ENCODE results near the gene SLC4A1AP. TPM values are rescaled to one million over a fixed set of nuclear protein-coding genes. Genes with fewer than 3 reads are reported as not detected.

Gene SLC4A1AP
- total RNA-seq, 1 donor from 2014 or later, result 18.7 TPM

- Histone ChIP-seq H3K36me3 (no peaks in the 10 kb centered on the region), H3K4me1 (peaks cover 22% of the 10 kb centered on the region), H3K27ac (no peak overlapping the region), H3K27me3 (no peaks in the 10 kb centered on the region), H3K4me3 (no peak overlapping the region), H3K9me3 (no peaks in the 10 kb centered on the region)
- ATAC-seq (peak; percentile 68), DNase-seq (no peak)
- intact Hi-C loops (cut with DNase I), result no loop called here
- no peak for TF ChIP-seq CTCF (IDR thresholded peaks at IDR 0.05)
Observed at GRCh38 chr2:27721335-27721734, 57.6 kb downstream of the SLC4A1AP start.

DNA sequence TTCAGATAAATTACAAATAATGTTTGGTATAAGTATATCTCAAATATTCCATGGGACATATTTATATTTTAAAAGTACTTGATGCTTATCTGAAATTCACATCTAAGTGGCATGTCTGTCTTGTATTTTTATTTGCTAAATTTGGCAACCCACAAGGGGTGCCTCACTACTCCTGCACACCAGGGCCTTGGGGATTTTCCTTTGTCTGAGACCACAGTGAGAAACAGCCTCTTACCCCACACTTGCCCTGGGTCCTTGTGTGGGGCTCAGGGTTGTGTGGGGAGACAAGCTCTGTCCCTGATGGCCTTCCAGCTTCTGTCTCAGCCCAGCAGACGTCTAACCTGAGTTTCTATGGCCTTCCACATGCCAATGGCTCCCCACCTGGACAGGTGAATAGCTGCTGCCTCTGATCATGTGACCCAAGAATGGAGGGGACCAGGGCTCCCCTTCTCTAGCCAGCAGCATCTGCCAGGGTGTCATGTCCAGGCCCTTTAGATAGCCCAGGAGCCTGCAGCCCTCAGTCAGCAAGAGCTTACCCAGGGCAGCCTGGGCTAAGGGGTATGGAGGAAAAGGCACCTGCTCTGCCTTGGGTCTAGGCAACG, 58.3 kb downstream of the SLC4A1AP start:
- no peak overlapping the region for H3K27ac ChIP-seq
- no peaks in the 10 kb centered on the region for H3K36me3 ChIP-seq
- peaks cover 22% of the 10 kb centered on the region for H3K4me1 ChIP-seq
- H3K4me3 ChIP-seq, result no peak overlapping the region
- no peaks in the 10 kb centered on the region for H3K9me3 ChIP-seq
- no peak for DNase-seq
- intact Hi-C loops (cut with DNase I), result no loop called here
- peak; percentile 20 for ATAC-seq
- no peak for TF ChIP-seq CTCF (IDR thresholded peaks at IDR 0.05)
- H3K27me3 ChIP-seq, result no peaks in the 10 kb centered on the region

GRCh38 chr2:27723372-27724144, 59.9 kb downstream of the SLC4A1AP start:
- H3K4me3 ChIP-seq, result no peak overlapping the region
- peak; percentile 85 for TF ChIP-seq CTCF (IDR thresholded peaks at IDR 0.05)
- no peaks in the 10 kb centered on the region for H3K9me3 ChIP-seq
- no peaks in the 10 kb centered on the region for H3K36me3 ChIP-seq
- DNase-seq, result peak; percentile 71
- ATAC-seq, result peak; percentile 83
- intact Hi-C loops (cut with DNase I), result no loop called here
- H3K27me3 ChIP-seq, result no peaks in the 10 kb centered on the region
- peaks cover 22% of the 10 kb centered on the region for H3K4me1 ChIP-seq
- peak overlapping the region; percentile 65 for H3K27ac ChIP-seq

DNA sequence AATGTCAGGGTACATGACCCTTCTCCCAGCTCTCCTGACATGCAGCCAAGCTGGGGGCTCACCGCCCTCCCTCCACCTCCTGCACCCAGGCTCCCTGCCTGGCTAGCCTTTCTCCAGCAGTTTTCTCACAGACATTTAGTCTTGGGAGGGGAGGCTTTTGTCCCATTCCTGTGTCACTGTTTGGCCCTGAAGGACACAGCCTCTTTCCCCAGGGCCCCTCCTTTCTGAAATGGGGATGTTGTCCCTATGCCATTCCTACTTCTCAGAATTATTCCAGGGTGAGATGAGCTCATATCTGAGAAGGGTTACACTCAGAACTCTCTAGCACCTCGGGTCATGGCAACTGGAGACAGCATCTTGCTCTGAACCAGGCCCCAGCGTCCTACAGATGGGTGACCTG, 60.5 kb downstream of the SLC4A1AP start:
- Histone ChIP-seq H3K4me3 (no peak overlapping the region), H3K4me1 (peaks cover 24% of the 10 kb centered on the region), H3K27me3 (no peaks in the 10 kb centered on the region), H3K9me3 (no peaks in the 10 kb centered on the region), H3K36me3 (no peaks in the 10 kb centered on the region), H3K27ac (peak overlapping the region; percentile 65)
- ATAC-seq (no peak), DNase-seq (no peak)
- intact Hi-C loops (cut with DNase I), result no loop called here
- TF ChIP-seq CTCF (IDR thresholded peaks at IDR 0.05), result no peak

DNA sequence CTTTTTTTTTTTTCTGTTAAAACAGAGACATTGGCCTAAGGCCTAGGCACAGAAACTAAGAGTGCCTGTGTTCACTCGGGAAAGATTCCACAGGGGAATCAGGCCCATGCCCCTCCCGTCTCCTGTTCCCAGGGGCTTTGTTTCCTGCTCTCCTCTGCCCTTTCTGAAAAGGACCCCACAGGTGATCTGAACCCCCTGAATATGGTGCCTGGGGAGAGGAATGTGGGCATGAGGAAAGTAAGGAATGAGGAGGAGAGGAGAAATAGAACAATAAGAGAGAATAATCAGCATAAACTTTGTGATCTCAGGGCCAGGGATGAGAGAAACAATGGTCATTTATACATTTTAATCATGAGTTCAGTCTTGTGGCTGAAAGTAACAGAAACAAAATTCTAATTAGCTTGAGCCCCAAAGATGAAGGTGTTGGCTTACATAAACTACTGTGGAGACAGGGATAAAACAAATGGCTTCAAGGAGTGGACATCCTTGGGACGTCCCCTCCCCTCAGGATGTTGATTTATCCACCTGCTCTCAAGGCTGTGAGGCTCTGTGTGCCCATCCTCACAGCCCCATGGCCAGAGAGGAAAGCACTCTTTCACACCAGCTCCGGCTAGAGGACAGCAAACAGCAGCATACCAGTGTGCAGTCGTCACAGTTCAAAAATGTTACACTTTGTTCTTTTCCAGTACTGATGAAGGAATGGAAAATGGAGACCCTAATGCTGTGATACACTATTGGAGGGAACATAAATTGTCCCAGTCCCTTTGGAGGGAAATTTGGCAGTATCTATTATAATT, 61.4 kb downstream of the SLC4A1AP start:
- intact Hi-C loops (cut with DNase I), result no loop called here
- H3K4me1 ChIP-seq, result peaks cover 32% of the 10 kb centered on the region
- H3K36me3 ChIP-seq, result no peaks in the 10 kb centered on the region
- no peaks in the 10 kb centered on the region for H3K9me3 ChIP-seq
- H3K27ac ChIP-seq, result peak overlapping the region; percentile 65
- ATAC-seq (peak; percentile 19), DNase-seq (no peak)
- no peak for TF ChIP-seq CTCF (IDR thresholded peaks at IDR 0.05)
- H3K4me3 ChIP-seq, result no peak overlapping the region
- no peaks in the 10 kb centered on the region for H3K27me3 ChIP-seq

Data from upper lobe of right lung (tissue), 1 donor.